ENCODE measurements around the gene ASRGL1.
A peak's percentile ranks its signal among the peaks of the same experiment; 100 is the strongest.
"Not testable (repeated sequence)": the region's sequence is repeated elsewhere in the genome, so short reads cannot be mapped to it uniquely, and the experiment has no call there.

The ASRGL1 gene

GRCh38 chr11:62337303-62338181 is at the start of gene ASRGL1:
Gene ASRGL1, plus strand, starts transcription at chr11:62337448. Its CDS starts 530 bp downstream, at chr11:62337978.
- H3K79me2 ChIP-seq (ENCODE audit: control insufficient read depth, insufficient read depth, low read length, unreplicated experiment), result no peaks in the 10 kb centered on the region
- H2AFZ ChIP-seq (ENCODE audit: low read length, unreplicated experiment), result peak within 1 kb of the TSS; percentile 90
- peaks cover 66% of the 10 kb centered on the region for H3K27me3 ChIP-seq (ENCODE audit: insufficient read depth, low read length)
- peak within 1 kb of the TSS; percentile 78 for H3K4me3 ChIP-seq (ENCODE audit: low read depth, low read length)
- H3K36me3 ChIP-seq (ENCODE audit: insufficient read depth, low read length), result no peaks in the 10 kb centered on the region
- H3K27ac ChIP-seq (ENCODE audit: low read depth, low read length), result no peak within 1 kb of the TSS
- H3K4me1 ChIP-seq (ENCODE audit: control insufficient read depth, insufficient read depth, low read length, unreplicated experiment), result no peaks in the 10 kb centered on the region

- no peaks in the 10 kb centered on the region for H3K4me1 ChIP-seq (ENCODE audit: control insufficient read depth, insufficient read depth, low read length, unreplicated experiment)
- no peak overlapping the region for H3K4me3 ChIP-seq (ENCODE audit: low read depth, low read length)
- no peaks in the 10 kb centered on the region for H3K79me2 ChIP-seq (ENCODE audit: control insufficient read depth, insufficient read depth, low read length, unreplicated experiment)
- no peak overlapping the region for H2AFZ ChIP-seq (ENCODE audit: low read length, unreplicated experiment)
- no peak overlapping the region for H3K27ac ChIP-seq (ENCODE audit: low read depth, low read length)
- peaks cover 72% of the 10 kb centered on the region for H3K27me3 ChIP-seq (ENCODE audit: insufficient read depth, low read length)
- H3K36me3 ChIP-seq (ENCODE audit: insufficient read depth, low read length), result no peaks in the 10 kb centered on the region
Measured at GRCh38 chr11:62295504-62295903, 41.7 kb upstream of the ASRGL1 start.

GRCh38 chr11:62298975-62299374 is 38.3 kb upstream of the ASRGL1 start, which contains the start of gene SCGB1D4:
Gene SCGB1D4, minus strand, starts transcription at chr11:62299075. Its CDS starts 65 bp downstream, at chr11:62299010.
- H3K36me3 ChIP-seq (ENCODE audit: insufficient read depth, low read length), result no peaks in the 10 kb centered on the region
- H3K4me1 ChIP-seq (ENCODE audit: control insufficient read depth, insufficient read depth, low read length, unreplicated experiment), result no peaks in the 10 kb centered on the region
- no peak within 1 kb of the TSS for H3K27ac ChIP-seq (ENCODE audit: low read depth, low read length)
- H2AFZ ChIP-seq (ENCODE audit: low read length, unreplicated experiment), result no peak within 1 kb of the TSS
- H3K4me3 ChIP-seq (ENCODE audit: low read depth, low read length), result no peak within 1 kb of the TSS
- no peaks in the 10 kb centered on the region for H3K79me2 ChIP-seq (ENCODE audit: control insufficient read depth, insufficient read depth, low read length, unreplicated experiment)
- H3K27me3 ChIP-seq (ENCODE audit: insufficient read depth, low read length), result peaks cover 94% of the 10 kb centered on the region

- Histone ChIP-seq H2AFZ (ENCODE audit: low read length, unreplicated experiment) (no peak overlapping the region), H3K4me3 (ENCODE audit: low read depth, low read length) (no peak overlapping the region), H3K4me1 (ENCODE audit: control insufficient read depth, insufficient read depth, low read length, unreplicated experiment) (no peaks in the 10 kb centered on the region), H3K79me2 (ENCODE audit: control insufficient read depth, insufficient read depth, low read length, unreplicated experiment) (no peaks in the 10 kb centered on the region), H3K27ac (ENCODE audit: low read depth, low read length) (no peak overlapping the region), H3K36me3 (ENCODE audit: insufficient read depth, low read length) (no peaks in the 10 kb centered on the region), H3K27me3 (ENCODE audit: insufficient read depth, low read length) (peaks cover 81% of the 10 kb centered on the region)
Measured at GRCh38 chr11:62306227-62306626, 31.0 kb upstream of the ASRGL1 start.

GRCh38 chr11:62307950-62308349 is 29.3 kb upstream of the ASRGL1 start:
- Histone ChIP-seq H3K4me1 (ENCODE audit: control insufficient read depth, insufficient read depth, low read length, unreplicated experiment) (no peaks in the 10 kb centered on the region), H3K27ac (ENCODE audit: low read depth, low read length) (no peak overlapping the region), H2AFZ (ENCODE audit: low read length, unreplicated experiment) (no peak overlapping the region), H3K4me3 (ENCODE audit: low read depth, low read length) (no peak overlapping the region), H3K27me3 (ENCODE audit: insufficient read depth, low read length) (peaks cover 78% of the 10 kb centered on the region), H3K79me2 (ENCODE audit: control insufficient read depth, insufficient read depth, low read length, unreplicated experiment) (no peaks in the 10 kb centered on the region), H3K36me3 (ENCODE audit: insufficient read depth, low read length) (no peaks in the 10 kb centered on the region)

- H3K4me3 ChIP-seq (ENCODE audit: low read depth, low read length), result no peak overlapping the region
- H3K36me3 ChIP-seq (ENCODE audit: insufficient read depth, low read length), result no peaks in the 10 kb centered on the region
- no peak overlapping the region for H3K27ac ChIP-seq (ENCODE audit: low read depth, low read length)
- peaks cover 73% of the 10 kb centered on the region for H3K27me3 ChIP-seq (ENCODE audit: insufficient read depth, low read length)
- H2AFZ ChIP-seq (ENCODE audit: low read length, unreplicated experiment), result no peak overlapping the region
- H3K4me1 ChIP-seq (ENCODE audit: control insufficient read depth, insufficient read depth, low read length, unreplicated experiment), result no peaks in the 10 kb centered on the region
- no peaks in the 10 kb centered on the region for H3K79me2 ChIP-seq (ENCODE audit: control insufficient read depth, insufficient read depth, low read length, unreplicated experiment)
Measured at GRCh38 chr11:62309991-62310390, 27.3 kb upstream of the ASRGL1 start.

- Histone ChIP-seq H2AFZ (ENCODE audit: low read length, unreplicated experiment) (no peak overlapping the region), H3K4me1 (ENCODE audit: control insufficient read depth, insufficient read depth, low read length, unreplicated experiment) (no peaks in the 10 kb centered on the region), H3K27ac (ENCODE audit: low read depth, low read length) (no peak overlapping the region), H3K4me3 (ENCODE audit: low read depth, low read length) (no peak overlapping the region), H3K36me3 (ENCODE audit: insufficient read depth, low read length) (no peaks in the 10 kb centered on the region), H3K27me3 (ENCODE audit: insufficient read depth, low read length) (peaks cover 63% of the 10 kb centered on the region), H3K79me2 (ENCODE audit: control insufficient read depth, insufficient read depth, low read length, unreplicated experiment) (no peaks in the 10 kb centered on the region)
Measured at GRCh38 chr11:62315431-62315830, 21.8 kb upstream of the ASRGL1 start.

GRCh38 chr11:62322524-62322923 is 14.7 kb upstream of the ASRGL1 start:
- no peaks in the 10 kb centered on the region for H3K4me1 ChIP-seq (ENCODE audit: control insufficient read depth, insufficient read depth, low read length, unreplicated experiment)
- H3K79me2 ChIP-seq (ENCODE audit: control insufficient read depth, insufficient read depth, low read length, unreplicated experiment), result no peaks in the 10 kb centered on the region
- no peak overlapping the region for H3K4me3 ChIP-seq (ENCODE audit: low read depth, low read length)
- H3K27me3 ChIP-seq (ENCODE audit: insufficient read depth, low read length), result peaks cover 39% of the 10 kb centered on the region
- no peak overlapping the region for H2AFZ ChIP-seq (ENCODE audit: low read length, unreplicated experiment)
- no peak overlapping the region for H3K27ac ChIP-seq (ENCODE audit: low read depth, low read length)
- no peaks in the 10 kb centered on the region for H3K36me3 ChIP-seq (ENCODE audit: insufficient read depth, low read length)

- Histone ChIP-seq H3K79me2 (ENCODE audit: control insufficient read depth, insufficient read depth, low read length, unreplicated experiment) (no peaks in the 10 kb centered on the region), H3K36me3 (ENCODE audit: insufficient read depth, low read length) (no peaks in the 10 kb centered on the region), H3K4me3 (ENCODE audit: low read depth, low read length) (no peak overlapping the region), H3K27me3 (ENCODE audit: insufficient read depth, low read length) (peaks cover 34% of the 10 kb centered on the region), H2AFZ (ENCODE audit: low read length, unreplicated experiment) (no peak overlapping the region), H3K4me1 (ENCODE audit: control insufficient read depth, insufficient read depth, low read length, unreplicated experiment) (no peaks in the 10 kb centered on the region), H3K27ac (ENCODE audit: low read depth, low read length) (no peak overlapping the region)
Measured at GRCh38 chr11:62324731-62325556, 12.3 kb upstream of the ASRGL1 start.

GRCh38 chr11:62325781-62326180 is 11.5 kb upstream of the ASRGL1 start:
- H3K27ac ChIP-seq (ENCODE audit: low read depth, low read length); H3K4me3 ChIP-seq (ENCODE audit: low read depth, low read length): not testable (repeated sequence)
- H3K27me3 ChIP-seq (ENCODE audit: insufficient read depth, low read length), result peaks cover 37% of the 10 kb centered on the region

More at GRCh38 chr11:62325781-62326180, 11.5 kb upstream of the ASRGL1 start:
- not testable (repeated sequence) for H3K36me3 ChIP-seq (ENCODE audit: insufficient read depth, low read length); H2AFZ ChIP-seq (ENCODE audit: low read length, unreplicated experiment); H3K4me1 ChIP-seq (ENCODE audit: control insufficient read depth, insufficient read depth, low read length, unreplicated experiment); H3K79me2 ChIP-seq (ENCODE audit: control insufficient read depth, insufficient read depth, low read length, unreplicated experiment)
